ENCODE data around the gene BLVRB. TPM values are rescaled to one million over a fixed set of nuclear protein-coding genes. Genes with fewer than 3 reads are reported as not detected.
"Not testable (repeated sequence)": the region's sequence is repeated elsewhere in the genome, so short reads cannot be mapped to it uniquely, and the experiment has no call there.

Gene BLVRB
- total RNA-seq, 2 donors from 2014 or later, result 79.8 to 109 TPM

GRCh38 chr19:40465025-40465556, 454 bp downstream of the BLVRB start:
- Histone ChIP-seq H3K27ac (peak overlapping the region; percentile 86 to 95 (median 90)), H3K27me3 (no peaks in the 10 kb centered on the region), H3K4me1 (peaks cover 30% of the 10 kb centered on the region), H3K36me3 (replicated peaks in 1 of 2; ENCODE audit: insufficient read depth in 1 of 2, low read depth in 2 of 2) (no peaks in the 10 kb centered on the region), H3K4me3 (peak overlapping the region; percentile 23 to 72), H3K9me3 (no peaks in the 10 kb centered on the region)
- ATAC-seq (peak; percentile 8), DNase-seq (peak in 1 of 4 donors; percentile 73)
- WGBS, 2 donors, result 13 to 17% methylated on average over 8 to 11 of the region's 11 CpGs
- intact Hi-C loops (cut with DNase I), result no loop called here
- TF ChIP-seq POLR2A (IDR thresholded peaks at IDR 0.05) (no peak), CTCF (IDR thresholded peaks at IDR 0.05) (no peak)

- ATAC-seq (peak; percentile 58), DNase-seq (peak; percentile 90 to 94 (median 92))
- TF ChIP-seq CTCF (IDR thresholded peaks at IDR 0.05) (peak; percentile 78 to 97 (median 92)), POLR2A (IDR thresholded peaks at IDR 0.05) (peak in 2 of 3 donors; percentile 19 to 30)
- Histone ChIP-seq H3K36me3 (replicated peaks in 1 of 2; ENCODE audit: insufficient read depth in 1 of 2, low read depth in 2 of 2) (no peaks in the 10 kb centered on the region), H3K27me3 (no peaks in the 10 kb centered on the region), H3K4me1 (peaks cover 30% of the 10 kb centered on the region), H3K27ac (peak overlapping the region; percentile 86 to 95 (median 90)), H3K4me3 (no peak overlapping the region), H3K9me3 (no peaks in the 10 kb centered on the region)
- whole genome bisulfite sequencing, 2 donors, result 6 to 25% methylated on average over 11 of the region's 11 CpGs
- intact Hi-C loops (cut with DNase I), result no loop called here
Observed at GRCh38 chr19:40464059-40465024, 1.2 kb downstream of the BLVRB start.

- TF ChIP-seq POLR2A (IDR thresholded peaks at IDR 0.05), result peak in 1 of 3 donors; percentile 46
- ATAC-seq; intact Hi-C loops (cut with DNase I); H3K36me3 ChIP-seq (replicated peaks in 1 of 2; ENCODE audit: insufficient read depth in 1 of 2, low read depth in 2 of 2); H3K27me3 ChIP-seq; H3K4me3 ChIP-seq; H3K9me3 ChIP-seq: not testable (repeated sequence)
- Histone ChIP-seq H3K27ac (peak overlapping the region in 3 of 4 donors; percentile 90 to 95 (median 91)), H3K4me1 (peaks cover 30% of the 10 kb centered on the region)
- peak; percentile 19 to 53 (median 22) for DNase-seq
- WGBS, 2 donors, result 63 to 70% methylated on average over 12 of the region's 12 CpGs
Observed at GRCh38 chr19:40463587-40464037, 1.9 kb downstream of the BLVRB start.

GRCh38 chr19:40461669-40462221, 3.8 kb downstream of the BLVRB start:
- peak in 1 of 4 donors; percentile 63 for DNase-seq
- TF ChIP-seq CTCF (IDR thresholded peaks at IDR 0.05) (no peak), POLR2A (IDR thresholded peaks at IDR 0.05) (no peak)
- H3K4me1 ChIP-seq, result peaks cover 25% of the 10 kb centered on the region

GRCh38 chr19:40460185-40460584, 5.4 kb downstream of the BLVRB start:
- no peak for ATAC-seq
- no peaks in the 10 kb centered on the region for H3K9me3 ChIP-seq
- H3K4me1 ChIP-seq, result peaks cover 17% of the 10 kb centered on the region
- H3K36me3 ChIP-seq (replicated peaks in 1 of 2; ENCODE audit: insufficient read depth in 1 of 2, low read depth in 2 of 2), result peaks cover 0 to 2% of the 10 kb centered on the region in 2 donors
- WGBS, 2 donors, result 79 to 82% methylated on average over 3 of the region's 3 CpGs
- no peaks in the 10 kb centered on the region for H3K27me3 ChIP-seq
- intact Hi-C loops (cut with DNase I), result no loop called here
- no peak overlapping the region for H3K27ac ChIP-seq
- TF ChIP-seq CTCF (IDR thresholded peaks at IDR 0.05), result no peak
- H3K4me3 ChIP-seq, result no peak overlapping the region
- no peak for DNase-seq

More at GRCh38 chr19:40461669-40462221, 3.8 kb downstream of the BLVRB start:
- Histone ChIP-seq H3K9me3 (no peaks in the 10 kb centered on the region), H3K27ac (peak overlapping the region in 1 of 4 donors; percentile 41), H3K27me3 (no peaks in the 10 kb centered on the region), H3K4me3 (no peak overlapping the region), H3K36me3 (replicated peaks in 1 of 2; ENCODE audit: insufficient read depth in 1 of 2, low read depth in 2 of 2) (peaks cover 0 to 2% of the 10 kb centered on the region in 2 donors)
- 59 to 82% methylated on average over 7 of the region's 7 CpGs for WGBS, 2 donors
- no peak for ATAC-seq
- intact Hi-C loops (cut with DNase I), result no loop called here
